ENCODE data around the gene DNAJB7. TPM values are rescaled to one million over a fixed set of nuclear protein-coding genes. Genes with fewer than 3 reads are reported as not detected.

Gene DNAJB7
- total RNA-seq, 1 experiment from 2014 or later: not detected

GRCh38 chr22:40818192-40818746 is 43.6 kb downstream of the DNAJB7 start:
- no peak overlapping the region for H3K23ac ChIP-seq (ENCODE audit: insufficient read length, low read depth, low read length)
- no peak for DNase-seq
- H3K18ac ChIP-seq (ENCODE audit: insufficient read length, low read depth, low read length): no peak overlapping the region
- no peak overlapping the region for H4K91ac ChIP-seq (ENCODE audit: insufficient read length, low read depth, low read length)
- Mint-ChIP-seq H3K4me3 (peak overlapping the region; percentile 96 to 97), H3K27ac (peak overlapping the region; percentile 5 to 97 (median 73); a peak in 5 of 7 replicates), H3K27me3 (ENCODE audit: low read depth) (no peaks in the 10 kb centered on the region; the same call in 1 of the 2 replicates), H3K36me3 (ENCODE audit: insufficient read depth in 1 of 3, low read depth in 3 of 3) (peaks cover 0 to 12% (median 9%) of the 10 kb centered on the region in 3 experiments; a peak in 5 of 7 replicates), H3K4me1 (peaks cover 23% of the 10 kb centered on the region in 2 experiments), H3K9me3 (no peaks in the 10 kb centered on the region)
- H3K79me2 ChIP-seq (ENCODE audit: insufficient read depth, low read length): peaks cover 13% of the 10 kb centered on the region; the same call in 1 of the 2 replicates
- TF ChIP-seq CTCF (conservative IDR thresholded peaks at IDR 0.05): no peak
- H4K8ac ChIP-seq (replicated peaks; ENCODE audit: insufficient read length, low read depth, low read length): no peak overlapping the region
- no peaks in the 10 kb centered on the region for H3K27me3 ChIP-seq (ENCODE audit: insufficient read depth, low read length)
- peaks cover 9% of the 10 kb centered on the region for H3K79me1 ChIP-seq (ENCODE audit: insufficient read depth, low read depth, low read length, poor library complexity, severe bottlenecking)
- H3K4me1 ChIP-seq (ENCODE audit: insufficient read depth, low read length): peaks cover 3% of the 10 kb centered on the region; the same call in 1 of the 2 replicates
- no peak overlapping the region for H2BK5ac ChIP-seq (ENCODE audit: insufficient read length, low read length)
- H2BK12ac ChIP-seq (ENCODE audit: insufficient read length, low read depth, low read length): no peak overlapping the region
- H2BK20ac ChIP-seq (ENCODE audit: low read depth, low read length, poor library complexity, severe bottlenecking): no peak overlapping the region
- no peaks in the 10 kb centered on the region for H3K9me3 ChIP-seq (ENCODE audit: control insufficient read depth, low read depth, low read length)
- H2AFZ ChIP-seq (ENCODE audit: low read length): no peak overlapping the region
- H3K14ac ChIP-seq (ENCODE audit: insufficient read depth, low read length): no peak overlapping the region
- no CpG with 5 or more reads among the region's 14 CpGs for WGBS (ENCODE audit: extremely low coverage, insufficient read length, low lambda C conversion rate)
- H4K20me1 ChIP-seq (ENCODE audit: control insufficient read depth, insufficient read depth, insufficient read length): no peaks in the 10 kb centered on the region
- no peak overlapping the region for H3T11ph ChIP-seq (ENCODE audit: low read length)
- H3K23me2 ChIP-seq (ENCODE audit: insufficient read length, low read depth, low read length, poor library complexity, severe bottlenecking): peaks cover 10% of the 10 kb centered on the region
- no peak overlapping the region for H4K5ac ChIP-seq (ENCODE audit: insufficient read length, low read depth, low read length)
- peak overlapping the region; percentile 51 for H3K9ac ChIP-seq (ENCODE audit: extremely low read depth, insufficient read length, low read length)
- H3K4me2 ChIP-seq (ENCODE audit: insufficient read depth, insufficient read length, low read length): peak overlapping the region; percentile 87
- no peak overlapping the region for H2BK120ac ChIP-seq (ENCODE audit: low read depth, low read length, poor library complexity, severe bottlenecking)
- no peak overlapping the region for H3K4ac ChIP-seq (ENCODE audit: low read depth, low read length)
- no peak overlapping the region for H3K27ac ChIP-seq (ENCODE audit: insufficient read length, low read depth, low read length)
- H2AK5ac ChIP-seq (ENCODE audit: insufficient read length, low read length): no peak overlapping the region
- H2BK15ac ChIP-seq (ENCODE audit: low read depth, low read length): no peak overlapping the region
- H3K56ac ChIP-seq (ENCODE audit: insufficient read length, low read depth, low read length): no peak overlapping the region
